Mesodermal cell (in vitro differentiated cells): ENCODE measurements around the gene CEP128.

Experiments used
- H3K27ac ChIP-seq: 2 replicates; pipeline ENCODE4 v1.7.0; 2013; ENCODE audit warnings: mild to moderate bottlenecking, low read depth, low read length, moderate library complexity; ENCODE audit not compliant: severe bottlenecking
- H3K36me3 ChIP-seq: 2 replicates; pipeline ENCODE4 v1.7.1; 2013; ENCODE audit warnings: mild to moderate bottlenecking, low read length, moderate library complexity; ENCODE audit not compliant: control insufficient read depth, insufficient read depth
- H3K4me1 ChIP-seq: one replicate; pipeline ENCODE4 v1.7.1; 2013; ENCODE audit warnings: mild to moderate bottlenecking, low read length; ENCODE audit not compliant: insufficient read depth, control insufficient read depth, poor library complexity, severe bottlenecking
- H3K4me3 ChIP-seq: 2 replicates; pipeline ENCODE4 v1.7.0; 2013; ENCODE audit warnings: low read length, control low read depth, mild to moderate bottlenecking; ENCODE audit not compliant: insufficient read depth, poor library complexity, severe bottlenecking; ENCODE audit errors: extremely low read depth
- H3K9me3 ChIP-seq: 2 replicates; pipeline ENCODE4 v1.7.1; 2013; ENCODE audit warnings: mild to moderate bottlenecking, low read length, moderate library complexity; ENCODE audit not compliant: control insufficient read depth
- WGBS, 2 experiments: methylation state at CpG; one replicate each; pipeline ENCODE4 v1.1.5; 2013; ENCODE audit warnings: missing lambda C conversion rate in 2 of 2; ENCODE audit not compliant: insufficient coverage in 2 of 2; 5-methylcytosine and 5-hydroxymethylcytosine counted together

Gene CEP128

DNA sequence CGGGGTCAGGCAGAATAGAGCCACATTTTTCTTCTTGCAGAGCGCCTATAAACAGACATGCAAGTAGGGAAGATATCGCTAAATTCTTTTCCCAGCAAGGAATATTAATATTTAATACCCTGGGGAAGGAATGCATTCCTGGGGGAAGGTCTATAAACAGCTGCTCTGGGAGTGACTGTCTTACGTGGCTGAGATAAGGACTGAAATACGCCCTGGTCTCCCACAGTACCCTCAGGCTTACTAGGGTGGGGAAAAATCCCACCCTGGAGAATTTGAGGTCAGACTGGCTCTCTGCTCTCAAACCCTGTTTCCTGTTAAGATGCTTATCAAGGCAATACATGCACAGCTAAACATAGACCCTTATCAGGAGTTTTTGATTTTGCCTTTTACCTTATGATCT is 262.3 kb downstream of the CEP128 start:
- WGBS, 2 experiments = 86 to 100% methylated on average over 2 of the region's 5 CpGs
- Histone ChIP-seq H3K9me3 (peaks cover 29% of the 10 kb centered on the region), H3K4me1 (no peaks in the 10 kb centered on the region), H3K4me3 (no peak overlapping the region), H3K27ac (no peak overlapping the region), H3K36me3 (peaks cover 3% of the 10 kb centered on the region)

DNA sequence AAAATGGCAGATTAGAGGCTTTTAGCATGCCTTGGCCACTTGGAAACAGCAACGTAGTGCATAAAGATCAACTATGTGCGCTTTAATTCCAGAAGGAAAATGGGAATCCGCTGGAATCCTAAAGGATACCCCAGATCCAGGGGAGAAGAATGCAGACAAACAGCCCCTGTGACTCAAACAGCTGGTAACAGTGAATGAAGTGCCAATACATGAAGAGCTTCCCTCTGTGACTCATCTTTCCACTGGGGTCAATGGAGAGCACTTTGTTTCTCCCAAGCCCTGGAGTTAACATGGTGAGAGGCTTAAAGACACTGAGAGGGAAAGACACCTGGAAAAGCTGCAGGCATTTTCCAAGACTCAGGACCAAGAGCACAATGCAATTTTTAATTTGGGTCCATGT is 263.1 kb downstream of the CEP128 start:
- Histone ChIP-seq H3K4me3 (no peak overlapping the region), H3K9me3 (peaks cover 29% of the 10 kb centered on the region), H3K4me1 (no peaks in the 10 kb centered on the region), H3K27ac (no peak overlapping the region), H3K36me3 (peaks cover 3% of the 10 kb centered on the region)
- 86 to 91% methylated on average over 3 of the region's 3 CpGs for WGBS, 2 experiments

DNA sequence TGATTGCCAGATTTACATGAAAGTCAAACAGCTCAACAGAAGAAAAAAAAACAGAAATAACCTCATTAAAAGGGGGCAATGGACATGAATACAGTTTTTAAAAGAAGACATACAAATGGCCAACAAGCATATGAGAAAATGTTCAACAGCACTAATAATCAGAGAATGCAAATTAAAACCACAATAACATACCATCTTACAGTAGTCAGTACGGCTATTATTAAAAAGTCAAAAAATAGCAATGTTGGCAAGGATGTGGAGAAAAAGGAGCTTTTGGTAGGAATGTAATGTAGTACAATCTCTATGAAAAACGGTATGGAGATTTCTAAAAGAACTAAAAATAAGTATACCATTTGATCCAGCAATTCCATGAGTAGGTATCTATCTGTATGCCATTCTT is 272.1 kb downstream of the CEP128 start:
- Histone ChIP-seq H3K4me1 (peaks cover 18% of the 10 kb centered on the region), H3K36me3 (no peaks in the 10 kb centered on the region), H3K4me3 (no peak overlapping the region), H3K9me3 (peaks cover 15% of the 10 kb centered on the region), H3K27ac (no peak overlapping the region)
- WGBS, 2 experiments = no CpG with 5 or more reads among the region's 2 CpGs

DNA sequence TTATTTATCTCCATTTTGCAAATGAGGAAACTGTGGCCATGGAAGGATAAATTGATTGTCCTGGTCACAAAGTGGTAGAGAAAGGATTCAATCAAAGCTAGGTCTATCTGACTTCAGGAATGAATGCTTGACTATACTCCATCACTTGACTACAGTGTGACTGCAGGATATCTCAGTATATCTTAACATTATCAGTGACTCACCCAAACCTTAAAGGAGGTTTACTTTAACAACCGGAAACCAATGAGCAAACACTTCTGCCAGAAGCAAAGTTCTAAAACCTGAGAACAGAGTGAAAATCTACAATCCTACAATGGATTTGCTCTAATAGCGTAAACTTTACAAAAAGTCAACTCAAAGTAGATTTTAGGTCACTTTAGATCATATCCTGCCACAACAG is 277.0 kb downstream of the CEP128 start:
- Histone ChIP-seq H3K36me3 (no peaks in the 10 kb centered on the region), H3K27ac (peak overlapping the region; percentile 79), H3K4me3 (no peak overlapping the region), H3K9me3 (peaks cover 15% of the 10 kb centered on the region), H3K4me1 (peaks cover 25% of the 10 kb centered on the region)
- WGBS, 2 experiments = 50 to 56% methylated on average over 1 of the region's 2 CpGs

DNA sequence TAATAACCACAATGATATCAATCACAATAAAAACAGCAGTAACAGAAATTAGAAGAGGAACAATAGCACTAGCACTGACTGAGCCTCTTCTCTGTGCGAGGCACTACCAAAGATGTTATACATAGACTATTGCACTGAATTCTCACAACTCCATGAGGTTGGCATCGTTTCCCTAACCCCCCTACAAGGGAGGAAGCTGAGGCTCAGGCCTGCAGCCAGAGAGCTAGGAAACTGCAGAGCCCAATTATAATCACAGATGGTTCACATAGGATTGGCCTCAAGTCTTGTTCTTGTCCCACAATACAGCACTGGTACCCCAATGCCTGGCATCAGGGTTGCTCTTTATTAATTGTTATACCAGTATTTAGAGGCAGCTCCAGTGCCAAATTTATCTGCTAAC is 278.0 kb downstream of the CEP128 start:
- Histone ChIP-seq H3K4me1 (peaks cover 29% of the 10 kb centered on the region), H3K4me3 (no peak overlapping the region), H3K27ac (peak overlapping the region; percentile 79), H3K36me3 (no peaks in the 10 kb centered on the region), H3K9me3 (peaks cover 5% of the 10 kb centered on the region)
- 83 to 100% methylated on average over 1 of the region's 2 CpGs for WGBS, 2 experiments

DNA sequence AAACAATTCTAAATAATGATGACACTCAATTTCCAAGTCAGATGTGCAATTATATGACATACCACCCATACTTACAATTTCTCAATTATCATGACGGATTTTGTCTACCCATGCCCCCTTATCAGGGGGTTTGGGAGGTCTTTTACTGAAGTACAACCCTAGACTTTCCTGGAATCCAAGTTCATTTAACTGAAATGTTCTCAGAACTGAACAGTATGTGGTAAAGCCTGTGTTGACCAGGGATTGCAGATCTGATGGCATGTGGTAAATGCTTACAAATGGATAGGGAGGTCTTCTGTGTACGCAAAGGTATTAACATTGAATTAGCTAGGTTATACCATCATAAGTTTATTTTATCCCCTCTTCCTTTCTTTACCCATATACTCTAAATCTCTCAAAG is 281.8 kb downstream of the CEP128 start:
- no peak overlapping the region for H3K4me3 ChIP-seq
- WGBS, 2 experiments = no CpG with 5 or more reads among the region's 2 CpGs
- no peak overlapping the region for H3K27ac ChIP-seq
- peaks cover 22% of the 10 kb centered on the region for H3K4me1 ChIP-seq
- no peaks in the 10 kb centered on the region for H3K9me3 ChIP-seq
- no peaks in the 10 kb centered on the region for H3K36me3 ChIP-seq

DNA sequence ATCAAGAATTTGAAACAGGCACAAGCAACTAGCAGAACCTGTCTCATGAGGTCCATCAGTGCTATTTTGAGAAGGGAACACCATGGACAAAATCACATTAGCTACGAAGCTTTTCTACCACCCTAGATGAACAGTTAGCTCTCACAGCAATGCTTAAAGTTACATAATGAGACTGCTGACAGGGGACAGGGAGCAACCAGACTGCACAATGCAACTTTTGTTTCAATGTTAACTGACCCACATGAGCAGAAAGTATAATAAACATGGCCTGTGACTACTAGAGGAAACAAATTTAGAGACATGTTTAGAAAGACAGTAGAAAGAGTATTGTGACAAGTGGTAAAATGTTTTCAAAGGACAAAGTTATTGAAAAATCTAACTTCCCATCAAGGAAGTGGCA is 282.8 kb downstream of the CEP128 start:
- Histone ChIP-seq H3K36me3 (no peaks in the 10 kb centered on the region), H3K4me3 (no peak overlapping the region), H3K27ac (peak overlapping the region; percentile 50), H3K4me1 (peaks cover 12% of the 10 kb centered on the region), H3K9me3 (no peaks in the 10 kb centered on the region)
- 80 to 83% methylated on average over 1 of the region's 1 CpG for WGBS, 2 experiments

DNA sequence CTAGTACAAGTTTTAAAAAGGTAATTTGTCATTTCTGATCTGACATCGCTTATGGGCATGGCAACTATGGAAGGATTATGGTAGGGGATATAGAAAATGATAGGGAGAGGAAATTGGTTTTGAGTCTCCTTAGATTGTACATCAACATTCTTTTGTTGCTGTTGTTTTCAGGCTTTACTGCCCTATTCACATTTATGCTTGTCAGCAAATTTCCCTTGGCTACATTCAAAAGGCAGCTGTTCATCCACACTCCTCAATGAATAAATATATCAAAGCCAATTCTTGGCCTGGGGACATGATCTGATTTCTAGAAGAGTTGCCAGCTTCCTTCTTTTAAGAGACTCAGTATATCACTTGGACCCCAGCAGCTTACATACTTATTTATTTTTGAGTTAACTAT is 283.4 kb downstream of the CEP128 start:
- 78% methylated on average over 1 of the region's 1 CpG; no CpG with 5 or more reads in 1 of the 2 experiments for WGBS, 2 experiments
- Histone ChIP-seq H3K4me3 (no peak overlapping the region), H3K9me3 (no peaks in the 10 kb centered on the region), H3K27ac (no peak overlapping the region), H3K4me1 (peaks cover 11% of the 10 kb centered on the region), H3K36me3 (no peaks in the 10 kb centered on the region)

DNA sequence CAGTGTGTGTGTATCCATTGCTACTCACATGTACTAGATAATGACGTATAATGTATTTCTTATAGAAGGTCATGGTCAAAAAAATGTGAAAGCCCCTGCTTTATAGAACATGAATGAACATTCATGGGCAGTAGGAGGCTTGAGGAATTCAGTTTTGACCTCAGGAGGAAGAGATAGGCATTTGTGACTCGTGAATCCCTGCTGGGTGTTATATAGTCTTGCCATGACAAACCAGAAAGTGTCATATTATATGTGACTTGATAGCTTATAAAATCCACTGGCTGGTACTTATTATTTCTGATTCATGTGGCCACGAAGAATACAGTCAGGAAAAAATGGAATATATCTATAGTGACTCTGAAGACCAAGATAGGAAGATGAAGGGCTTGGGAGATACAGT is 287.6 kb downstream of the CEP128 start:
- WGBS, 2 experiments = 100% methylated on average over 3 of the region's 3 CpGs
- no peak overlapping the region for H3K4me3 ChIP-seq
- peaks cover 11% of the 10 kb centered on the region for H3K4me1 ChIP-seq
- H3K9me3 ChIP-seq = no peaks in the 10 kb centered on the region
- H3K27ac ChIP-seq = no peak overlapping the region
- no peaks in the 10 kb centered on the region for H3K36me3 ChIP-seq

DNA sequence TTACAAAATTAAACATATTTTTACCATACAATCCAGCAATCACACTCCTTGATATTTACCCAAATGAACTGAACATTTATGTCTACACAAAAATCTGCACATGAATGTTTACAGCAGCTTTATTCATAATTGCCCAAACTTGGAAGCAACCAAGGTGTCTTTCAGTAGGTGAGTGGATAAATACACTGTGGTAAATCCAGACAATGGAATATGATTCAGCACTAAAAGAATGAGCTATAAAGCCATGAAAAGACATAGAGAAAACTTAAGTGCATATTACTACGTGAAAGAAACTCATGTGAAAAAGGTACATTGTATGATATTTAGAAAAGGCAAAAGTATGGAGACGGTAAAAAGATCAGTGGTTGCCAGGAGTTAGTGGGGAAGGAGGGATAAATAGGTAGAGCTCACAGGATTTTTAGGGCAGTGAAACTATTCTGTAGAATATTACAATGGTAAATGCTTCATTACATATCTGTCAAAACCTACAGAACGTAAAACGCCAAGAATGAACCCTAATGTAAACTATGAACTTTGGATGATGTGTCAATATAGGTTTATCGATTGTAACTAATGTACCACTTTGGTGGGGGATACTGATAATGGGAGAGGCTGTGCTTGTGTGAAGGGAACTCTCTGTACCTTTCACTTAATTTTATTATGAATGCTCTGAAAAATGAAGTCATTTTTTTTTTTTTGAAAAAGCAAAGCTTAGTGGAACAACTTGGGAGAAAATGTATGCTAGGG is 295.7 kb downstream of the CEP128 start:
- H3K36me3 ChIP-seq = no peaks in the 10 kb centered on the region
- H3K4me1 ChIP-seq = no peaks in the 10 kb centered on the region
- no peak overlapping the region for H3K4me3 ChIP-seq
- no peak overlapping the region for H3K27ac ChIP-seq
- H3K9me3 ChIP-seq = no peaks in the 10 kb centered on the region
- WGBS, 2 experiments = 95 to 100% methylated on average over 2 of the region's 5 CpGs

DNA sequence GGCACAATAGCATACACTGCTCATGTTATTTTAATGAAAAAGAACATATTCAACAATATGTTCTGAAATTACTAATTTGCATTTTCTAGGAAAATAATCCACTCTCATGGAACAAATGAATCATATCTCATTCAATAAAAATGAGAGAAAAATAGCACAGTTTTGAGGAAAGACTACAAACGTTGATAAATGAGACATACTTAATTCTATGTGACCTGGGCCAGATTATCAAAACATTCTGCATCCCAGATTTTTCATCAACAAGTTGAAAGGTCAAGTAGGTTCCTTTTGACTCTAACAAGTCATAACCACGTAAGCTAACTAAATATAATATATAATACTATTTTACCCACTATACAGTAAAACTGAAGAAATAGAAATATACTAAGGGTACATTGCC is 296.7 kb downstream of the CEP128 start:
- Histone ChIP-seq H3K9me3 (no peaks in the 10 kb centered on the region), H3K27ac (no peak overlapping the region), H3K4me3 (no peak overlapping the region), H3K4me1 (no peaks in the 10 kb centered on the region), H3K36me3 (no peaks in the 10 kb centered on the region)
- 89% methylated on average over 1 of the region's 2 CpGs; no CpG with 5 or more reads in 1 of the 2 experiments for WGBS, 2 experiments
